ENCODE results near the gene ASPSCR1.

DNA sequence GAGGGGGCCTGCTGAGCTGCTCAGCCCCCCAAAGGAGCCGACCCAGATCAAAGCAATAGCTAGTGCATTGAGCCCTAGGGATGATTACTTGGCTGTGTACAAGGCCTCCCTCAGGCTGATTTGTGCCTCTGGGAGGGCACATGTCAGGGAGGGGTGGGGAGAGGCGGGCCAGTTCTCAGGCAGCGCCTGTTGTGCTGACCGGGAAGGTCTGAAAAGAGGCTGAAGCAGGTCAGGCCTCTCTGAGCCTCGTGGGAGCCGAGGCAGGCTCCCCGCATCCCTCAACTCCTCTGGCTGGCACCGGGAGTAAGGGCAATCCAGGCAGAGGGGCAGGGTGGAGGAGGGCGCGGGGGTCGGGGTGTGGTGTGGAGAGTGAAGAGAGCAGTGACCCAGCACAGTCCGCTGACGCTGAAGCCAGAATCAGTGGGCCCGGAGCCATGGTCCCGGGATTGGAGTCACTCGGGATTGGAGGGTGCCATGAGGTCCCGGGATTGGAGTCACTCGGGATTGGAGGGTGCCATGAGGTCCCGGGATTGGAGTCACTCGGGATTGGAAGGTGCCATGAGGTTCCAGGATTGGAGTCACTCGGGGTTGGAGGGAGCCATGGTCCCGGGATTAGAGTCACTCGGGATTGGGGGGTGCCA is 57.1 kb downstream of the ASPSCR1 start:
- TF ChIP-seq NRF1 (IDR thresholded peaks at IDR 0.05; ENCODE audit: low read depth, low read length) (no peak), BRCA1 (IDR thresholded peaks at IDR 0.05; ENCODE audit: low read depth, low read length) (no peak), EZH2 (IDR thresholded peaks at IDR 0.05; ENCODE audit: low read depth, low read length, severe bottlenecking) (no peak), POLR2A (IDR thresholded peaks at IDR 0.05; ENCODE audit: control extremely low read depth in 1 of 2, low read depth in 2 of 2, low read length in 2 of 2) (no peak)
- TF ChIP-seq, protein P1, sequence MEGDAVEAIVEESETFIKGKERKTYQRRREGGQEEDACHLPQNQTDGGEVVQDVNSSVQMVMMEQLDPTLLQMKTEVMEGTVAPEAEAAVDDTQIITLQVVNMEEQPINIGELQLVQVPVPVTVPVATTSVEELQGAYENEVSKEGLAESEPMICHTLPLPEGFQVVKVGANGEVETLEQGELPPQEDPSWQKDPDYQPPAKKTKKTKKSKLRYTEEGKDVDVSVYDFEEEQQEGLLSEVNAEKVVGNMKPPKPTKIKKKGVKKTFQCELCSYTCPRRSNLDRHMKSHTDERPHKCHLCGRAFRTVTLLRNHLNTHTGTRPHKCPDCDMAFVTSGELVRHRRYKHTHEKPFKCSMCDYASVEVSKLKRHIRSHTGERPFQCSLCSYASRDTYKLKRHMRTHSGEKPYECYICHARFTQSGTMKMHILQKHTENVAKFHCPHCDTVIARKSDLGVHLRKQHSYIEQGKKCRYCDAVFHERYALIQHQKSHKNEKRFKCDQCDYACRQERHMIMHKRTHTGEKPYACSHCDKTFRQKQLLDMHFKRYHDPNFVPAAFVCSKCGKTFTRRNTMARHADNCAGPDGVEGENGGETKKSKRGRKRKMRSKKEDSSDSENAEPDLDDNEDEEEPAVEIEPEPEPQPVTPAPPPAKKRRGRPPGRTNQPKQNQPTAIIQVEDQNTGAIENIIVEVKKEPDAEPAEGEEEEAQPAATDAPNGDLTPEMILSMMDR (IDR thresholded peaks at IDR 0.05; ENCODE audit: control extremely low read depth in 1 of 3, insufficient read depth in 1 of 3, low read depth in 1 of 3, low read length in 3 of 3) = no peak
